GM18951 (cell line): ENCODE results near the gene PSMB10.

Experiments used
- POLR2A ChIP-seq: IDR thresholded peaks from 4 replicates; pipeline ENCODE4 v1.6.1; 2011; ENCODE audit warnings: mild to moderate bottlenecking; ENCODE audit not compliant: insufficient read length, insufficient read depth; ENCODE audit errors: extremely low read depth
- in situ Hi-C: fragments of 300-500 bp; cut with MboI; formaldehyde crosslinking; loops from one replicate; pipeline ENCODE4 v1.12.0; 2022; ENCODE audit warnings: low sequenced_read_pairs, mixed read lengths, inconsistent platforms; ENCODE audit not compliant: unreplicated experiment

PSMB10 gene

GRCh38 chr16:67967958-67968399 is 31.3 kb upstream of the PSMB10 start:
- no peak for TF ChIP-seq POLR2A
- in situ Hi-C loops: no loop called here

DNA sequence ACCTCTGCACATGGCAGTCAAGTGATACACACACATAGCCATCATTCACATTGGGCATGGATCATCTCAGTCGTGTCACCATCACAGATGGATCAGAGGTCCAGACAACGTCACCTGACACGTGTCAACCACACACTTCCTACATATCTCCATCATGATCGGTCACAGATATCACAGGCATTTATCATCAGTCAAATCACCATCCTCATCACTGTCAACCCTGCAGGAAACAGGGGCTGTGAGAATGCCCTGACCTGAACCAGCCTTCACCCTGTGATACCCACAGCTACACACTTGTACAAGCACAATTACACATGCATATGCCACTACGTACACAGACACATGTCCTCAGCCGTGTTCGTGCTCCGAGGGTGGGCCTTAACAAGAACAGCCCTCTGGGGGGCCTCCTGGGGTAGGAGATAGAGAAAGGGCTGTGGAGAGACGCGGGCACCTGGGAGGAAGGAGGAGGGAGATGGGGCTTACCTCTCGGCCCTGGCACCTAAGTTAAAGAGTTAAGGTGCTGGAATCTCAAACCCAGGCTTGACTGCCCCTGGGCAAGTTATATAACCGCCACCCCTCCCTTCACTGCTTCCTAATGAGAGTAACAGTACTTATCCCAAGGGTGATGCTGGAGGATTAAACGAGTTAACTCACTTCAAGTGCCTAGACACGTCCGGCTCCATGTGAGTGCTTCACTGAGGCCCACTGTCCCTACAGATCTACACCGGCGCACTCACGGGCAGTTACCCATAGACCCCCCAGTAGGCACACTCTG is 30.7 kb upstream of the PSMB10 start:
- in situ Hi-C loops: no loop called here
- no peak for TF ChIP-seq POLR2A

DNA sequence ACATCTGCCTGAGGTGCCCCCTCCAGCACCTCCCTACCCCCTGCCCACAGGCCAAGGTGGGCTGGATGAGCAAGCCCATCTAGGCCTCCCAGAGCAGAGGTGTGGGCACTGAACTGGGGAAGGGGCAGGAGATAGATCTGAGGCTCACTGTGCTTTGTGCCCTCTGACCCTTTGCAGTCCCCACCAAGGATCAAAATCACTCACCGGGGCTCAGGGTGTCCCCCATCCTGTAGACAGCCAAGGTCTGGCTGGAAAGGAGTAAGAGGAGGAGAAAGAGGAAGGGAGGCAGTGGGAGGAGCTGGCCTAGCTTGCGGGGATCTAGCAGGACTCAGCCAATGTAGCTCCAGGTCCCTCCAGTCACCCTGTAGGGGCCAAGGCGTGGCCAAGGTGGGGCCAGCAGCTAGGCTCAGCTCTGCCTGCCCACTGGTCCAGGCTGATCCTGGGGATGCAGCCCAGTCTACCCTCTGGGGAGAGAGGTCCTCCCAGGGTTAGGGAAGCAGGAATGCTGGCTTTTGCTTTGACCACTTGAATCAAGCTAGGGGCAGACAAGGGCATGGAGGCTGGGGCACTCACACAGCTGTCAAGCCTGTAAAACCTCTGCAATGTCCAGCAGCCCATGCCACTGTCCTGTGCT is 30.0 kb upstream of the PSMB10 start:
- no peak for TF ChIP-seq POLR2A
- in situ Hi-C loops: no loop called here

DNA sequence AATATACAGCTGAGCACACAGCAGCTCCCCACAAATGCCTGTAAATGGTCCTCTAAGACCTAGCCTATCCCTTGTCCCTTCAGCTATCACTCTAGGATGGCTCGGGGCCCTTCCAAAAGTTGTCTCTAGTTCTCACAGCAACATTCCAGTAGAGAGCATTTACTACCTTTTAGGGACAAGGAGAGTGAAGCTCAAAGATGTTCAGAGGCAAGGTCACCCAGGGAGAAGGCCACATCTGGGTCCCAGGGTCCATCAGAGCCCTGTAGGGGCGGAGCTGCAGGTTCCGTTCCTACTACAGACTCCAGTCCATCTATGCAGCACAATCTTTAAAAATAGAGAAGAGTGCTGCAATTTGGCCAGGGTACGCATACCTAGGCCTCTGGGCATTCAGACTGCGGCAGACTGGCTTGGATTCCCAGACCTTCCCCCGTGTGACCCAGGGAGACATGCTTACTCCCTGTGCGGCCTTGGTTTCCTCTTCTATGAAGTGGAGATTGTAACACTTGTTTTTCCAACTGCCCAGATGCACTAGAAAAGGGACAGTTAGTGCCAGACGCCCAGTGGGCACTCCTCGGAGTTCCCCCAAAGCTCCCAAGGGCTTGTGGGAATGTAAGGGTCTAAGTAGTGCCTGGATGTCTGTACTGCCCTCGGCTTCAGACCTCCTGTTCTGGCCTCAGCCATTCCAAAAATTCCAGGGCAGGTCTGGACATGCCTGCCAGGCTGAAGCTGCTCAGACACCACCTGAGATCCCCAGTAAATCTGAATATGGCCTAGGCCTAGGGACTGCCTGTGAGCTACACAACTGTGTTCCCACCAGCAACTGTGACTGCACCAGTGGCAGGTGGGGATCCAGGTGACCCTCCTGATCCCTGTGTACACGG is 29.3 kb upstream of the PSMB10 start:
- in situ Hi-C loops: no loop called here

GRCh38 chr16:67964477-67965131 is 28.0 kb upstream of the PSMB10 start:
- in situ Hi-C loops: no loop called here

More for the DNA sequence above, 29.3 kb upstream of the PSMB10 start:
- no peak for TF ChIP-seq POLR2A

DNA sequence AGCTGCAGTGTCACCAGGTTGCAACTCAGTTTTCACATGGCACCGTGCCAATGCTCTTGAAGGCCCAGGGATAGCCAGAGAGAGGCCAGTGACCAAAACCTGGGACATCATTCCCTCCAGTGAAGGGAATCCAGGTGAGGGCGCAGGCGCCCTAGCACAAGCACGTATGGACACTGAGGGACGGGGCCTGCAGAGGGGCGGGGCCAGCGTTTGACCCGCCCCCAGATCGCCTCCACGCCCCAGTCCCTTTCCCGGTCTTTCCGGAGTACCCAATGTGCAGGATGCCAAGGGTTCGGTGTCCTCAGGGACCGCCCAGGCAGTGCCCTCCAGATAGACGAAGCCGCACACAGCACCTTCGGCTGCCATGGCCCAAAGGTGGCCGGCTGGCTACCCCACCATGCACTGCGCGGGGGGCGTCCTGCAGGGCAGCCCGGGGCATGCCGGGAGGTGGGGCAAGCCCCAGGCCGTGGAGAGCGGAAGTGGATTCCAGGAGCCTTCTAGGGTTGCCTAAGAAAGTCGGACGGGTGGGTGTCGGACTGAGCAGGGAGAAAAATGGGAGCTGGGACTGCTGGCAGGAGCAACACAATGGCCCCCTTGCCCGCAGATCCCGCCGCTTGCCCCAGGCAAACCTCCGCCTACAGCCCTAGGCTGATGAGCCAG is 27.1 kb upstream of the PSMB10 start:
- no peak for TF ChIP-seq POLR2A
- in situ Hi-C loops: no loop called here

More at GRCh38 chr16:67964477-67965131, 28.0 kb upstream of the PSMB10 start:
- TF ChIP-seq POLR2A: no peak

- no peak for TF ChIP-seq POLR2A
- in situ Hi-C loops: no loop called here
Measured at GRCh38 chr16:67963292-67963661, 26.6 kb upstream of the PSMB10 start.

DNA sequence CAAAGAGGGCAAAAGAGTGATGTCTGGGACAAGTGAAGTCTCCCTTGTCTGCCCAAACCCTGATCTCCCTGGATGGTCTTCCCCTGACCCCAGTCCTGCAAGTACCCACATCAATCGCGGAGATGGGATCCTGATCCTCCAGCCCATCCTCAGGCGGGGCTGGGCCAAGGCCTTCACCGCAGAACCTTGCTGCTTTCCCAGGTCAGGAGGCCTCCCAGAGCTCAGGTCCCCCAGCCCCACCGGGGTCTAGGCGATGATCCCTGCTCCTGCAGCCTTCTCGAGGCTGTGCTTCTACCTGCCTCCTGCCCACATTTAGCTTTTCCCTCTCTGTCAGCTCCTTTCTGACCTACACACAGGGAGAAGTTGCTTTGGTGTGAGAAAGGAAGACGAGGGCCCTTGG is 25.5 kb upstream of the PSMB10 start:
- TF ChIP-seq POLR2A: no peak
- in situ Hi-C loops: no loop called here

- in situ Hi-C loops: no loop called here
Measured at GRCh38 chr16:67961551-67961957, 24.9 kb upstream of the PSMB10 start.

GRCh38 chr16:67959536-67960329 is 23.1 kb upstream of the PSMB10 start:
- in situ Hi-C loops: no loop called here

More at GRCh38 chr16:67961551-67961957, 24.9 kb upstream of the PSMB10 start:
- no peak for TF ChIP-seq POLR2A

DNA sequence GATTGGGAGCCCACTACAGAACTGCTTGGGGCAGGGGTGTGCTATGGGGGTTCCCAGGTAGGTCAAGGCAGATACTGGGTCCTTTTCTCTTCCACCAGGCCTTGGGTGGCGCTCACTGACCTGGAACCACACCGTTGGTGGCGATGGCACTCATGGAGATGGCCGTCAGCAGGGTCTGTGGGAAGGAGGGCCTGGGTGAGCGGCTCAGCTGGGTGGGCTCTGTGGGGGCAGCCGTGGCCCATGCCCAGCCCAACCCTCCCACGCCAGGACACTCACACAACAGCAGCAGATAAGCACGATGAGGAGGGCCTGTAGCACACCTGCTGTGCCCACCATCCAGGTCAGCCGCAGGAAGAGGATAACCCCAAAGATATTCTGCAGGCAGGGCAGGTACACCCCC is 21.0 kb upstream of the PSMB10 start:
- TF ChIP-seq POLR2A: no peak
- in situ Hi-C loops: no loop called here

More at GRCh38 chr16:67959536-67960329, 23.1 kb upstream of the PSMB10 start:
- TF ChIP-seq POLR2A: no peak

- TF ChIP-seq POLR2A: no peak
- in situ Hi-C loops: no loop called here
Measured at GRCh38 chr16:67954421-67955196, 18.0 kb upstream of the PSMB10 start.
